ENCODE data around the gene FBXO9.
"Not testable (repeated sequence)": the region's sequence is repeated elsewhere in the genome, so short reads cannot be mapped to it uniquely, and the experiment has no call there.

The FBXO9 gene

DNA sequence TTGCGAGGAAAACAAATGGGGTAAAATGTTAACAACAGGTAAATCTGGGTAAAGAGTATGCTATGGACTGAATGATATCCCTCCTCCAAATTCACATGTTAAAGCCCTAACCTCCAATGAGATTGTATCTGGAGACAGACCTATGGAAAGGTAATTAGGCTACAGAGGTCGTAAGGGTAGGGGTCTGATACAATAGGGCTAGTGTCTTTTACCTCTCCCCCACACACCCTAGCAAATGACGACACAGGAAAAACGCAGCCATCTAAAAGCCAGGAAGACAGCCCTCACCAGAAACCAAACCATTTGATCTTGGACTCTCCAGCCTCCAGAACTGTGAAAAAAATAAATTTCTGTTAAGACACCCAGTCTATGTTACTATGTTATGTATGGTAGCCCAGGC, 20.6 kb upstream of the FBXO9 start:
- H3K4me3 ChIP-seq = no peak overlapping the region
- TF ChIP-seq, protein P1, sequence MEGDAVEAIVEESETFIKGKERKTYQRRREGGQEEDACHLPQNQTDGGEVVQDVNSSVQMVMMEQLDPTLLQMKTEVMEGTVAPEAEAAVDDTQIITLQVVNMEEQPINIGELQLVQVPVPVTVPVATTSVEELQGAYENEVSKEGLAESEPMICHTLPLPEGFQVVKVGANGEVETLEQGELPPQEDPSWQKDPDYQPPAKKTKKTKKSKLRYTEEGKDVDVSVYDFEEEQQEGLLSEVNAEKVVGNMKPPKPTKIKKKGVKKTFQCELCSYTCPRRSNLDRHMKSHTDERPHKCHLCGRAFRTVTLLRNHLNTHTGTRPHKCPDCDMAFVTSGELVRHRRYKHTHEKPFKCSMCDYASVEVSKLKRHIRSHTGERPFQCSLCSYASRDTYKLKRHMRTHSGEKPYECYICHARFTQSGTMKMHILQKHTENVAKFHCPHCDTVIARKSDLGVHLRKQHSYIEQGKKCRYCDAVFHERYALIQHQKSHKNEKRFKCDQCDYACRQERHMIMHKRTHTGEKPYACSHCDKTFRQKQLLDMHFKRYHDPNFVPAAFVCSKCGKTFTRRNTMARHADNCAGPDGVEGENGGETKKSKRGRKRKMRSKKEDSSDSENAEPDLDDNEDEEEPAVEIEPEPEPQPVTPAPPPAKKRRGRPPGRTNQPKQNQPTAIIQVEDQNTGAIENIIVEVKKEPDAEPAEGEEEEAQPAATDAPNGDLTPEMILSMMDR (IDR thresholded peaks at IDR 0.05) = no peak
- no peak overlapping the region for H3K27ac ChIP-seq
- no peak for DNase-seq (ENCODE audit: low spot score)

DNA sequence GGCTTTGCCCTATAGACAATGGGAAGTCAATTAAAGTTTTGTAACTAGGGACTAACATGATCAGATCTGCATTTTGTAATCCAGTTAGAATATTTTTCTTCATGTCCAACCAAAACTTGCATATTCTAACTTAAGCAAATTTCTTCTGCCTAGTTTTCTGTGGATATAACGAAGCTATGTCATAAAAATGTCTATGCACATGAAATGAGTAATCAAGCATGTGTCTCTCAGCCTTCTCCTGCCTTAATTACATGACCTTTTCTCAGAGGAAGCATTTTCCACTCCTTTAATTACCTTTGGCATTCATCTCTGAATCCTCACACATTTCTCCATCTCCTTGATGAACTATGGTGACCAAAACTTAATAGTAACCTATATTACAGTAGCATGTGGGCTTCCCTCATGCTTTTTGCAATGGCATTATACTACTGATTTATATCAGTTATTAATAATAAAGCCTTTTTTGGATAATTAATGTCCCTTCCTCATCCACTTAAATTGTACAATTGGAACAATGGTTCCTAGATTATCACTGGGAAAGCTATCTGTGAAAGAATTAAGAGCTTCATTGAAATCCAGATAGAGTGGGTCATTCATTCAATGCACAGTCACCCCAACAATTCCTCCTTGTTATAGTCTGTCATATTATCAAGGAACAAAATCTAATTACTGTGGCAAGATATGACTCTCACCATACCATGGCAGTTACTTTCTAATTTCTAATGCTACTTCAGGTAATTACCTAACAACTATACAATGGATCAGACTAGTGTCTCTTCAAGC, 19.1 kb upstream of the FBXO9 start:
- DNase-seq (ENCODE audit: low spot score) = no peak
- no peak overlapping the region for H3K4me3 ChIP-seq
- H3K27ac ChIP-seq = no peak overlapping the region
- TF ChIP-seq, protein P1 (IDR thresholded peaks at IDR 0.05) = no peak

DNA sequence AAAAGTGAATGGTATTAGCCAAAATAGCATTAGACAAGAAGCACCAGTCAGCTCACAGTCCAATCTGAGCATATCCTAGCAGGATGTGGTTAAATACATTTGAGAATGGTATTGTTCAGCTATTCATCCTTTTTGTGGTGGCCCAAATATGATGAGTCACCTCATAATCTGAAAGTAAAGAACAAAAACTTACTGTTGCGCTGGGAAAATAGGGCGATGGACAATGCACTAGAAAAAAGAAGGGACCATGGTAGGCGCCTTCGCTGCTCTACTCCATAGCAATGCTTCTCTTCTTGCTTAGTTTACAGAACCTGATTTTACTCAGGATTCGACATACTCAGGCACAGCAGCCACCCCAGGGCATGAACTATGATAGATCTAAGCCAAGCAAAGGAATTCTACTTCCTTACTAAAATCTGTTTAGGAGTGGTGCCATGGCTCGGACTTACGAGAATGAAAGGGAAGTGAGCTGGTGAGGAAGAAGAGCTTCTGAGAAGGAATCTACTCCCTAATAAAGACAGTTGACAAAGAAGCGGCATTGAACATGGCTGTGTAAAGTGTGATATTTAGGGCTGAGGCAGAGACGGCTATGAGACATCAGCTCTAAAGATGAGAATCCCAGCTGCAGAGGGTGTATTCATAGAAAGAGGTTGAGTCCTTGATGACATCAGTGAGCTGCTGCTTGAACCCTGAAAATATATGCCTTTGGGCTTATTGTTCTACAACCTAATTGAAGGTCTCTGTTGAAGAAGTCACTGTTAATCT, 16.6 kb upstream of the FBXO9 start:
- TF ChIP-seq, protein P1 (IDR thresholded peaks at IDR 0.05) = no peak

DNA sequence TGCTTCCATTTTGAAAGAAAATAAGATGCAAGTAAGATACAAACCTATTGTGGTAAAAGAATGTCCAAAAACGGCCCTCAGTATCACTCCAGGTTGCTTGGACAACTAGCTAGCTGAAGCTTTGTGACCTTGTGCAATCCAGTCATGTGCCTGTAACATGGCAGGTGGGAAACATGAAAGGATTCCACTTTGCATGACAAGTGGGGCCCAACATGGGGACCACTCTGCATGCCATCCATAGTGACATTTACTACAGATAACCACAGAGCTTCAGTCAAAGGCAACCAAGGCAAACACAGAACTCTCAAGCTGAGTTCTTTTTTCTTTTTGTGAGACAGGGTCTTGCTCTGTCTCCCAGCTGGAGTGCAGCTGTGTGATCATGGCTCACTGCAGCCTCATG, 15.8 kb upstream of the FBXO9 start:
- H3K4me3 ChIP-seq = no peak overlapping the region
- TF ChIP-seq, protein P1 (IDR thresholded peaks at IDR 0.05) = no peak
- DNase-seq (ENCODE audit: low spot score) = no peak
- no peak overlapping the region for H3K27ac ChIP-seq

More for the DNA sequence above, 16.6 kb upstream of the FBXO9 start:
- H3K4me3 ChIP-seq = peak overlapping the region; percentile 3
- DNase-seq (ENCODE audit: low spot score) = no peak
- no peak overlapping the region for H3K27ac ChIP-seq

DNA sequence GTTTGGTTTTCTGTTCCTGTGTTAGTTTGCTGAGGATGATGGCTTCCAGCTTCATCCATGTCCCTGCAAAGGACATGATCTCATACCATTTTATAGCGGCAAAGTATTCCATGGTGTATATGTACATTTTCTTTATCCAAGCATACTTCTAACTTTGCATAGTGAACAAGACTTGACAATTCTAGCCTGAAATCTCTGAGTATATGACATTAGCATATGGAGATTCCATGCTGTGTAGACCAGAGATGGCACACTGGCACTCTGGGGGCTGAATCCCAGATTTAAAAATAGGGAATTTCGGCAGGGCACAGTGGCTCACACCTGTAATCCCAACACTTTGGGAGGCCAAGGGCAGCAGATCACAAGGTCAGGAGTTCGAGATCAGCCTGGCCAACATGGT, 13.1 kb upstream of the FBXO9 start:
- H3K27ac ChIP-seq; H3K4me3 ChIP-seq; DNase-seq (ENCODE audit: low spot score): not testable (repeated sequence)

DNA sequence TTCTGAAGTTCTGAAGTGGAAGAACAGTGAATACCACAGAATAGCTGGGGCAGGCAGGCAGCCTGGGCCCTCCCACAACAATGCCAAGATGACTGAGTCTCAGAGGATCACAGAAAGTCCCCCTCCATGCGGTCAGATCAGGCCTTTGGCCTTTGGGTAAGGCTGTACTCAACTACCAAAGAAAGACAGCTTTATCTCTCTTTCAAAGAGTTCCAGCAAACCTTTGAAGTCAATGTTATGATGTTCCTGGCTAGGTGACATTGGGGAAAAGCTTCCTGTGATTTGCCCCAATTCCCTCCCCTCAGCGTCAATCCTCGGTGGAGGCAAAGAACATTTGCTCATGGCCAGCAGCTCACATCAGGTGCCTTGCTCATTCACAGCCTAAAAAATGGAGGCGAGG, 10.7 kb upstream of the FBXO9 start:
- no peak overlapping the region for H3K27ac ChIP-seq
- TF ChIP-seq, protein P1 (IDR thresholded peaks at IDR 0.05) = no peak
- no peak for DNase-seq (ENCODE audit: low spot score)
- no peak overlapping the region for H3K4me3 ChIP-seq

DNA sequence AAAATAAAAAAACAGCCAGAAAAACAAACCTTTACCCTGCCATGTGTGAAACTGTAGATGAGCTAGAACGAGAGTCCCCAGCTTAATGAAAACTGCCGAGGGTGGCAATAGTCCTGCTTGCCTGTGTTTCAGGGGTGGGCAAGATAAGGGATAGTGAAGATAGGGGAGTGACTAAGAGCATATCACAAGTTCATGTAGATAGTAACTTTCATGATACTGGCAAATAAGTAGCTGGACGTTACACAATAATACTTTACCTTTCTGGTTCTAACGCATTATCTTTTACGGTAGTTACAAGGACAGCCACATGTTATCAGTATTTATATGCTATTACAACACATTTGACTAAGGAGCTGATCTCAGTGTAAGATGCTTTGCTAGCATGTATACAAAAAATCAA, 9.3 kb upstream of the FBXO9 start:
- Histone ChIP-seq H3K4me3 (no peak overlapping the region), H3K27ac (no peak overlapping the region)
- TF ChIP-seq, protein P1 (IDR thresholded peaks at IDR 0.05) = no peak
- DNase-seq (ENCODE audit: low spot score) = no peak
